ENCODE measurements around the gene CCDC17. TPM values are rescaled to one million over a fixed set of nuclear protein-coding genes. Genes with fewer than 3 reads are reported as not detected.

CCDC17 gene
- total RNA-seq, 1 donor from 2014 or later = 1.5 TPM

DNA sequence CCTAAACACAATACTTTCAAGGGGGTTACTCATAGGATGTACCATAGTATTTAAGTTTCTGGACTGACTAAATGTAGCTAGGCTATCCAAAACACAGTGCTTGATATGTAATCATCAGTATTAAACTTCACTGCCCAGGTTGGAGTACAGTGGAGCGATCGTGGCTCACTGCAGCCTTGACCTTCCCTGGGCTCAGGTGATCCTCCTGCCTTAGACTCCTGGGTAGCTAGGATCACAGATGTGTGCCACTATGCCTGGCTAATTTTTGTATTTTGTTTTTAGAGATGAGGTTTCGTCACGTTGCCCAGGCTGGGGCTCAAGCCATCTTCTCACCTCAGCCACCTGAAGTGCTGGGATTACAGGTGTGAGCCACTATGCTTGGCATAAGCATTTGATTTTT is 29.4 kb downstream of the CCDC17 start:
- H3K27ac ChIP-seq = no peak overlapping the region
- no peak for TF ChIP-seq EZH2 (IDR thresholded peaks at IDR 0.05)
- TF ChIP-seq EZH2phosphoT487 (IDR thresholded peaks at IDR 0.05) = no peak
- TF ChIP-seq, protein P1, sequence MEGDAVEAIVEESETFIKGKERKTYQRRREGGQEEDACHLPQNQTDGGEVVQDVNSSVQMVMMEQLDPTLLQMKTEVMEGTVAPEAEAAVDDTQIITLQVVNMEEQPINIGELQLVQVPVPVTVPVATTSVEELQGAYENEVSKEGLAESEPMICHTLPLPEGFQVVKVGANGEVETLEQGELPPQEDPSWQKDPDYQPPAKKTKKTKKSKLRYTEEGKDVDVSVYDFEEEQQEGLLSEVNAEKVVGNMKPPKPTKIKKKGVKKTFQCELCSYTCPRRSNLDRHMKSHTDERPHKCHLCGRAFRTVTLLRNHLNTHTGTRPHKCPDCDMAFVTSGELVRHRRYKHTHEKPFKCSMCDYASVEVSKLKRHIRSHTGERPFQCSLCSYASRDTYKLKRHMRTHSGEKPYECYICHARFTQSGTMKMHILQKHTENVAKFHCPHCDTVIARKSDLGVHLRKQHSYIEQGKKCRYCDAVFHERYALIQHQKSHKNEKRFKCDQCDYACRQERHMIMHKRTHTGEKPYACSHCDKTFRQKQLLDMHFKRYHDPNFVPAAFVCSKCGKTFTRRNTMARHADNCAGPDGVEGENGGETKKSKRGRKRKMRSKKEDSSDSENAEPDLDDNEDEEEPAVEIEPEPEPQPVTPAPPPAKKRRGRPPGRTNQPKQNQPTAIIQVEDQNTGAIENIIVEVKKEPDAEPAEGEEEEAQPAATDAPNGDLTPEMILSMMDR (IDR thresholded peaks at IDR 0.05) = no peak
- peaks cover 99% of the 10 kb centered on the region for H4K20me1 ChIP-seq (ENCODE audit: low read depth)
- no peak overlapping the region for H3K27ac Mint-ChIP-seq
- no peaks in the 10 kb centered on the region for H3K27me3 ChIP-seq
- DNase-seq (ENCODE audit: low spot score) = no peak
- peaks cover 36% of the 10 kb centered on the region for H3K36me3 ChIP-seq
- H3K36me3 Mint-ChIP-seq = peaks cover 31% of the 10 kb centered on the region
- H3F3A ChIP-seq (ENCODE audit: low read depth) = peaks cover 44% of the 10 kb centered on the region
- H3K9me3 ChIP-seq (ENCODE audit: low read depth) = no peaks in the 10 kb centered on the region
- no peak overlapping the region for H3K9ac ChIP-seq
- no peaks in the 10 kb centered on the region for H3K4me1 ChIP-seq
- no peak overlapping the region for H3K4me3 Mint-ChIP-seq
- peaks cover 3% of the 10 kb centered on the region for H3K4me1 Mint-ChIP-seq
- H3K79me2 ChIP-seq (ENCODE audit: low read depth) = peaks cover 100% of the 10 kb centered on the region
- H3K4me2 ChIP-seq = no peak overlapping the region
- H2AFZ ChIP-seq (replicated peaks) = no peak overlapping the region
- no peaks in the 10 kb centered on the region for H3K9me3 Mint-ChIP-seq
- no peaks in the 10 kb centered on the region for H3K27me3 Mint-ChIP-seq (ENCODE audit: insufficient read depth, low read depth)
- no peak overlapping the region for H3K4me3 ChIP-seq

DNA sequence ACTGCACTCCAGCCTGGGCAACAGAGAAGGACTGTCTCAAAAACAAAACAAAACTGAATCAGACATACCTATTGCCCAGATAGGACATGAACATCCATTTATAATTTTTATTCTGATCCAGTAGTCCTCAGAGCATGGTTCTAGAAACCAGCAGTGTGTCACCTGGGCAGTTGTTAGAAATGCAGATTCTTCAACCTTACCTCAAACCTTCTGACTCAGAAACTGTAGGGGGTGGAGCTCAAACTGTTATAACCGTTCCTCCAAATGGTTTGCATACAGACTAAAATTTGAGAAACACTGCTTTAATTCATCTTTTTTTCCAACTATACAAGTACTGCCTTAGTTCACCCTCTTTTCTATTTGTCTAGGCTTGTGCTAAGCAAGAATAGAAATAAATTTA is 34.0 kb downstream of the CCDC17 start:
- Mint-ChIP-seq H3K27ac (no peak overlapping the region), H3K36me3 (peaks cover 24% of the 10 kb centered on the region), H3K4me1 (peaks cover 20% of the 10 kb centered on the region), H3K9me3 (no peaks in the 10 kb centered on the region), H3K27me3 (ENCODE audit: insufficient read depth, low read depth) (peaks cover 2% of the 10 kb centered on the region), H3K4me3 (no peak overlapping the region)
- Histone ChIP-seq H3K9me3 (ENCODE audit: low read depth) (no peaks in the 10 kb centered on the region), H3K27ac (no peak overlapping the region), H3F3A (ENCODE audit: low read depth) (peaks cover 49% of the 10 kb centered on the region), H3K9ac (no peak overlapping the region), H3K4me2 (no peak overlapping the region), H3K4me1 (peaks cover 15% of the 10 kb centered on the region), H3K36me3 (peaks cover 25% of the 10 kb centered on the region), H4K20me1 (ENCODE audit: low read depth) (peaks cover 99% of the 10 kb centered on the region), H2AFZ (replicated peaks) (no peak overlapping the region), H3K4me3 (no peak overlapping the region), H3K27me3 (no peaks in the 10 kb centered on the region), H3K79me2 (ENCODE audit: low read depth) (peaks cover 100% of the 10 kb centered on the region)
- no peak for DNase-seq (ENCODE audit: low spot score)
- no peak for TF ChIP-seq EZH2 (IDR thresholded peaks at IDR 0.05)
- TF ChIP-seq, protein P1 (IDR thresholded peaks at IDR 0.05) = no peak
- no peak for TF ChIP-seq EZH2phosphoT487 (IDR thresholded peaks at IDR 0.05)

DNA sequence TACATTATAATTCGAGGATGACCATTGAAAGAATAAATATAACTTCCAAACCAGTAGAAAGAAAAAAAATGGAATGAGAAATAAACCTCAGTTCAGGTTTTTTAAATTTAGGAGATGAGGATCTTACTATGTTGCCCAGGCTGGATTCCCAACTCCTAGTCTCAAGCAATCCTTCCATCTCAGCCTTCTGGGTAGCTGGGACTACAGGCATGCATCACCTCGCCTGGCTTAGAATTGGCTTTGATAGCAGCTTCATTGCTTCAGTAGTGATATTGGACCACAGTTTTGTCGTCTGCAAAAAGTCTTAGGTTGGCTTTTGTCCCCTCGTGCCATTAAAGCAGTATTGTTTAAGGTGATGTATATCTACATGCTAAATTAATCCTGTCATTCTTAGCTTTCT is 37.1 kb downstream of the CCDC17 start:
- H3K36me3 ChIP-seq = peaks cover 12% of the 10 kb centered on the region
- H3K27me3 ChIP-seq = no peaks in the 10 kb centered on the region
- Mint-ChIP-seq H3K4me3 (peak overlapping the region; percentile 100), H3K27me3 (ENCODE audit: insufficient read depth, low read depth) (peaks cover 5% of the 10 kb centered on the region), H3K36me3 (peaks cover 16% of the 10 kb centered on the region), H3K27ac (no peak overlapping the region), H3K4me1 (peaks cover 22% of the 10 kb centered on the region), H3K9me3 (no peaks in the 10 kb centered on the region)
- peaks cover 40% of the 10 kb centered on the region for H3F3A ChIP-seq (ENCODE audit: low read depth)
- H3K27ac ChIP-seq = no peak overlapping the region
- H3K9ac ChIP-seq = no peak overlapping the region
- peaks cover 80% of the 10 kb centered on the region for H3K79me2 ChIP-seq (ENCODE audit: low read depth)
- peaks cover 15% of the 10 kb centered on the region for H3K4me1 ChIP-seq
- H3K4me3 ChIP-seq = peak overlapping the region; percentile 90
- peak overlapping the region; percentile 87 for H3K4me2 ChIP-seq
- no peak for DNase-seq (ENCODE audit: low spot score)
- peaks cover 70% of the 10 kb centered on the region for H4K20me1 ChIP-seq (ENCODE audit: low read depth)
- TF ChIP-seq, protein P1 (IDR thresholded peaks at IDR 0.05) = no peak
- TF ChIP-seq EZH2phosphoT487 (IDR thresholded peaks at IDR 0.05) = no peak
- no peak for TF ChIP-seq EZH2 (IDR thresholded peaks at IDR 0.05)
- no peaks in the 10 kb centered on the region for H3K9me3 ChIP-seq (ENCODE audit: low read depth)
- no peak overlapping the region for H2AFZ ChIP-seq (replicated peaks)

Data from neural progenitor cell (in vitro differentiated cells).